BLaER1 (cell line): Measurements from ENCODE around the gene RPS6KA2.

Source experiments
- H3K27ac ChIP-seq: shearing (Covaris generic); formaldehyde crosslinking; 2 replicates; pipeline ENCODE4 v1.8.1; 2022
- H3K27me3 ChIP-seq: shearing (Covaris generic); formaldehyde crosslinking; 2 replicates; pipeline ENCODE4 v1.8.1; 2022
- H3K36me3 ChIP-seq: shearing (Covaris generic); formaldehyde crosslinking; 2 replicates; pipeline ENCODE4 v1.8.1; 2022
- H3K4me1 ChIP-seq: shearing (Covaris generic); formaldehyde crosslinking; 2 replicates; pipeline ENCODE4 v1.8.1; 2022
- H3K4me2 ChIP-seq: shearing (Covaris generic); formaldehyde crosslinking; 2 replicates; pipeline ENCODE4 v1.8.1; 2022
- H3K4me3 ChIP-seq: shearing (Covaris generic); formaldehyde crosslinking; 2 replicates; pipeline ENCODE4 v1.8.1; 2022
- H3K9ac ChIP-seq: shearing (Covaris generic); formaldehyde crosslinking; 2 replicates; pipeline ENCODE4 v1.8.1; 2022
- H3K9me3 ChIP-seq: shearing (Covaris generic); formaldehyde crosslinking; 2 replicates; pipeline ENCODE4 v1.8.1; 2022
- H4K20me1 ChIP-seq: shearing (Covaris generic); formaldehyde crosslinking; 2 replicates; pipeline ENCODE4 v1.8.1; 2022
- Cebpa-rat ChIP-seq: shearing (Covaris generic); IDR thresholded peaks from 2 replicates; pipeline ENCODE4 v1.8.1; 2022

RPS6KA2 gene

DNA sequence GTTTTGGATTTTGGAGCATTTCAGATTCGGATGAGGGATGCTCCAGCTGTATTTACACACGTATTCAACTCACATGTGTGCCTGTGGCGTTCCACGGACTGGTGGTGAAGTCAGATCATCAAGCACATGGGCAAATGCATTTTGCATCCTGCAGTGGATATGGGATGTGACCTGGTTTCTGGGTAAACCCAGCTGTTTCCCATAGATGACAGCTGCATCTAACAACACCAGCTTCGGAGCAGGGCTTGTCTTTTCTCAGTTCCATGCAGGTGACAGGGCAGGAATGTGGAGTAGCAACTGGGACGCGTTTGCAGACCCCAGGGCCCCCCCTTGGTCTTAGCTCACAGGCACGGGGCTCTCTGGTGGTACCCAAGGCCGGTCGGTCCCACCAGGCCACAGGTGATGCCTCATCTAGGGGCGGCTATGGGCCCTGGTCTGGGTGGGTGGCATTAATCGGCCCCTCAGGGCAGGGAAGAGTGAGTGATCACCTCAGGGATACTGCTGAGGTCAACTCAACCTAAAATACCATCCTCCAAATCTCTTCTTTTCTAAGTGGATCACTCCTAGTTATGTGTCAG is 123.8 kb downstream of the RPS6KA2 start:
- no peak overlapping the region for H3K9ac ChIP-seq
- no peak overlapping the region for H3K4me2 ChIP-seq
- no peak for TF ChIP-seq Cebpa-rat
- no peaks in the 10 kb centered on the region for H4K20me1 ChIP-seq
- H3K9me3 ChIP-seq = peaks cover 6% of the 10 kb centered on the region
- no peak overlapping the region for H3K4me3 ChIP-seq
- no peak overlapping the region for H3K27ac ChIP-seq
- no peaks in the 10 kb centered on the region for H3K27me3 ChIP-seq
- H3K36me3 ChIP-seq = peaks cover 6% of the 10 kb centered on the region; the same call in 1 of the 2 replicates
- H3K4me1 ChIP-seq = no peaks in the 10 kb centered on the region

DNA sequence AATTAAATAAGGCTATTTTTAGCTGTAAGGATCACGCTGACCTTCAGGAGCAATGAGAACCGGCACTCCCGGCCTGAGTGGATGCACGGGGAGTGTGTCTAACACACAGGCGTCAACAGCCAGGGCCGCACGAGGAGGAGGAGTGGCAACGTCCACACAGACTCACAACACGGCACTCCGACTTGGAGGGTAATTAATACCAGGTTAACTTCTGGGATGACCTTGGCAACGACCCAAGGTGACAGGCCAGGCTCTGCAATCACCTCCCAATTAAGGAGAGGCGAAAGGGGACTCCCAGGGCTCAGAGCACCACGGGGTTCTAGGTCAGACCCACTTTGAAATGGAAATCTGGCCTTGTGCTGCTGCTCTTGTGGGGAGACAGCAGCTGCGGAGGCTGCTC is 124.6 kb downstream of the RPS6KA2 start:
- Histone ChIP-seq H3K9me3 (peaks cover 10% of the 10 kb centered on the region), H3K4me2 (no peak overlapping the region), H3K4me1 (no peaks in the 10 kb centered on the region), H4K20me1 (no peaks in the 10 kb centered on the region), H3K27ac (no peak overlapping the region), H3K27me3 (no peaks in the 10 kb centered on the region), H3K36me3 (peaks cover 7% of the 10 kb centered on the region; the same call in 1 of the 2 replicates), H3K9ac (no peak overlapping the region), H3K4me3 (no peak overlapping the region)
- no peak for TF ChIP-seq Cebpa-rat

DNA sequence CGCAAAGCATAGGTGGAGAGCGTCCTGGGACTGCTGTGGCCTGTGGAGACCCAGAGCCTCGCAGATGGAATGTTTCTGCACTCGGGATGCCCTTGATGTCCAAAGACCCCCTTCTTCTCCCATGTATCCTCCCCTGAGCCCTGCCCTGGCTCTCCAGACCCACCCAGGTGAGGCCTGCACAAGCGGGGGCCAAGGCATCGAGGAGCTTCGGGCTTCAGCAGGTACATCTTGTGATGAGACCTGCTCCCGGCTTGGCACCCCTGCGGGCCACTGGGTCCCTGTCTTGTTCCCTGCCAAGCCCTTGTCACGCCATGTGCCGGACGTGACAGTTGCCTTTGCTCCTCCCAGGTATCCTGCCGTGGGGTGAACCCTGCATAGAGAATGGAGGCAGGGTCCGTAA is 125.8 kb downstream of the RPS6KA2 start:
- Histone ChIP-seq H4K20me1 (no peaks in the 10 kb centered on the region), H3K4me3 (no peak overlapping the region), H3K36me3 (peaks cover 7% of the 10 kb centered on the region; the same call in 1 of the 2 replicates), H3K9ac (no peak overlapping the region), H3K9me3 (peaks cover 10% of the 10 kb centered on the region), H3K4me2 (no peak overlapping the region), H3K27ac (no peak overlapping the region), H3K4me1 (no peaks in the 10 kb centered on the region), H3K27me3 (no peaks in the 10 kb centered on the region)
- TF ChIP-seq Cebpa-rat = no peak

DNA sequence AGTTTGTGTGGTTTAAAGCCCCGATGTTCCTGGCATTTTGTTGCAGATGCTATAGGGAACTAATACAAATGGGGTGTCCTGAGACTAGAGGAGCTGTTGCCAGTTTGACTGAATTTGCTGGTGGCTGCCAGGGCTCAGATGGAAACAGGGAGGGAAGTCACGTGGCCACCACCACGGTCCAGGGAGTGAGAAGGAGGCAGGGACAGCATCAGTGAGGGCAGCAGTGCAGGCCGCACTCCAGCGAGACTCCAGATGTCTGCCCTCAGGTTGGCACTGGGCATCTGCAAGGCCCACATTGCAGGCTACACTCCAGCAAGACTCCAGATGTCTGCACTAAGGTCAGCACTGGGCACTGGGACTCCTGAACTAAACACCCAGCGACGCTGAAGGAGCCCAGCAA is 126.8 kb downstream of the RPS6KA2 start:
- no peak overlapping the region for H3K9ac ChIP-seq
- peaks cover 10% of the 10 kb centered on the region for H3K9me3 ChIP-seq
- peaks cover 7% of the 10 kb centered on the region; the same call in 1 of the 2 replicates for H3K36me3 ChIP-seq
- no peak overlapping the region for H3K4me3 ChIP-seq
- no peak overlapping the region for H3K27ac ChIP-seq
- TF ChIP-seq Cebpa-rat = no peak
- no peaks in the 10 kb centered on the region for H3K4me1 ChIP-seq
- H4K20me1 ChIP-seq = no peaks in the 10 kb centered on the region
- H3K27me3 ChIP-seq = no peaks in the 10 kb centered on the region
- no peak overlapping the region for H3K4me2 ChIP-seq

DNA sequence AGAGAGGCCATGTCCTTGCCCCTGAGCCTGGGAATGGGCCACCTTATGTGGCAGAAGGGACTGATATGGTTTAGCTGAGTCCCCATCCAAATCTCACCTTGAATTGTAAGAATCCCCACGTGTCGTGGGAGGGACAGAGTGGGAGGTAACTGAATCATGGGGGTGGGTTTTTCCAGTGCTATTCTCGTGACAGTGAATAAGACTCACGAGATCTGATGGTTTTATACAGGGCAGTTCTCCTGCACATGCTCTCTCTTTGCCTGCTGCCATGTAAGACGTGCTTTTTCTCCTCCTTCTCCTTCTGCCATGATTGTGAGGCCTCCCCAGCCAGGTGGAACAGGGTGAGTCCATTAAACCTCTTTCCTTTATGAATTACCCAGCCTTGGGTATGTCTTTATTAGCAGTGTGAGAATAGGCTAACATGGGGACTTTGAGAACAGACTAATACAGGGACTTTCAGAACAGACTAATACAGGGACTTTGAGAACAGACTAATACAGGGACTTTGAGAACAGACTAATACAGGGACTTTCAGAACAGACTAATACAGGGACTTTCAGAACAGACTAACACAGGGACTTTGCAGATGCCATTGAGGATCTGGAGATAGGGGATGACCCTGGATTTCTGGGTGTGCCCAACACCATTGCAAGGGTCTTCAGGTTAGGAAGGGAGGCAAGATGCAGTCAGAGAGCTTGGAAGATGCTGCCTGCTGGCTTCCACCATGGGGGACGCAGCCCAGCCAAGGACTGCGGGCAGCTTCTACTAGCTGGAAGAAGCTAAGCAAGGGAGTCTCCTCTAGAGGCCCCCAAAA is 127.5 kb downstream of the RPS6KA2 start:
- Histone ChIP-seq H4K20me1 (no peaks in the 10 kb centered on the region), H3K4me1 (no peaks in the 10 kb centered on the region), H3K4me3 (no peak overlapping the region), H3K9me3 (peaks cover 10% of the 10 kb centered on the region), H3K36me3 (peaks cover 7% of the 10 kb centered on the region; the same call in 1 of the 2 replicates), H3K9ac (no peak overlapping the region), H3K27me3 (no peaks in the 10 kb centered on the region), H3K4me2 (no peak overlapping the region), H3K27ac (no peak overlapping the region)
- TF ChIP-seq Cebpa-rat = no peak

DNA sequence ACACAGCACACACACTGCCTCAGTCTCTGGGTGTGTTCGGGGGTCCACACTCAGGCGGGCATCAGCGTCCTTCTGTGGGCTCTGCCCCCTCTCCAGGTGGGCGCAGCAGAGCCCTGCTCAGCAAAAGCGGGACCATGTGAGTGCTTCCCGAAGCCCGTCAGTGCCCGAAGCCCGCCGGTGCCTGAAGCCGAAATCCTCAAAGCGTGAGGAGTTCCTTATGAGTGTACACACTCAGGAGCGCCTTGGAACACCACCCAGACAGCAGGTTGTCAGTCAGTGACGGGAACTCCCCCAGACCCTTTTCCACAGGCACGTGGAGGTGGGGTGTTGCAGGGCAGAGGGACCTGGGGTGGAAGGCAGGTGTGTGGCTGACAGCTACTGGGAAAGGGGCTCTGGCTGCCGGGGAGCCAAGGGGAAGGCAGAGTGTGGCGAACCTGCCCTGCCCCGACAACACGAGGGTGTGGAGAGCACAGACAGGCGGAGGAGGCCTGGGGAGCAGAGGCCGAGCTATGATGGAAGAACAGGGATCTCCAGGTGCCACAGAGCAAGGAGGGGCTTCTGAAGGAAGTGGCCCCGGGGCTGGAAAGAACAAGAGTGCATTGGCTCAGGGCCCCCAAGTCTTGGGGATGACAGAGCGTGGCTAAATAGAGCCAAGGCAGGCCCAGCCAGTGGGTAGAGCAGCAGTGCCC is 128.2 kb downstream of the RPS6KA2 start:
- H3K27ac ChIP-seq = no peak overlapping the region
- H3K4me1 ChIP-seq = no peaks in the 10 kb centered on the region
- H3K27me3 ChIP-seq = no peaks in the 10 kb centered on the region
- H3K9me3 ChIP-seq = peaks cover 10% of the 10 kb centered on the region
- TF ChIP-seq Cebpa-rat = no peak
- no peaks in the 10 kb centered on the region for H4K20me1 ChIP-seq
- H3K9ac ChIP-seq = no peak overlapping the region
- H3K36me3 ChIP-seq = peaks cover 7% of the 10 kb centered on the region; the same call in 1 of the 2 replicates
- H3K4me2 ChIP-seq = no peak overlapping the region
- H3K4me3 ChIP-seq = no peak overlapping the region

DNA sequence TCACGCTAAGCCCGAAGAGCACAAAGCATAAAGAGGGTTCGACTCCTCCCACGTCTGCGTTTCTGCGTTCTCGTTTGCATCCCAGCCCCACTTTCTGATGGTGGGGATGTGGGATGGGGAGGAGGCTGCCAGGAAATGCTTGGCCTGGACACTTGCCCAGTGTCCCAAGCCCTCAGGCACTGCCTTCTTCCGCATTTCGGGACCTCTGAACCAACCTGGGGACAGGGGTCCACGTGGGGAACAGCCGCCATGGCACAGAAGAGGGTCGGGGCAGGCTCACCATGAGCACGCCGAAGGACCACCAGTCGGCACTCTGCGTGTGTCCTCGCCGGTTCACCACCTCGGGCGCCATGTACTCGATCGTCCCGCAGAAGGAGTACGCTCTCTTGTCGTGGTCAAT is 128.8 kb downstream of the RPS6KA2 start:
- Histone ChIP-seq H4K20me1 (no peaks in the 10 kb centered on the region), H3K4me3 (no peak overlapping the region), H3K27ac (no peak overlapping the region), H3K36me3 (peaks cover 7% of the 10 kb centered on the region; the same call in 1 of the 2 replicates), H3K9ac (no peak overlapping the region), H3K9me3 (peaks cover 10% of the 10 kb centered on the region), H3K4me1 (peaks cover 4% of the 10 kb centered on the region), H3K27me3 (no peaks in the 10 kb centered on the region), H3K4me2 (no peak overlapping the region)
- TF ChIP-seq Cebpa-rat = no peak

DNA sequence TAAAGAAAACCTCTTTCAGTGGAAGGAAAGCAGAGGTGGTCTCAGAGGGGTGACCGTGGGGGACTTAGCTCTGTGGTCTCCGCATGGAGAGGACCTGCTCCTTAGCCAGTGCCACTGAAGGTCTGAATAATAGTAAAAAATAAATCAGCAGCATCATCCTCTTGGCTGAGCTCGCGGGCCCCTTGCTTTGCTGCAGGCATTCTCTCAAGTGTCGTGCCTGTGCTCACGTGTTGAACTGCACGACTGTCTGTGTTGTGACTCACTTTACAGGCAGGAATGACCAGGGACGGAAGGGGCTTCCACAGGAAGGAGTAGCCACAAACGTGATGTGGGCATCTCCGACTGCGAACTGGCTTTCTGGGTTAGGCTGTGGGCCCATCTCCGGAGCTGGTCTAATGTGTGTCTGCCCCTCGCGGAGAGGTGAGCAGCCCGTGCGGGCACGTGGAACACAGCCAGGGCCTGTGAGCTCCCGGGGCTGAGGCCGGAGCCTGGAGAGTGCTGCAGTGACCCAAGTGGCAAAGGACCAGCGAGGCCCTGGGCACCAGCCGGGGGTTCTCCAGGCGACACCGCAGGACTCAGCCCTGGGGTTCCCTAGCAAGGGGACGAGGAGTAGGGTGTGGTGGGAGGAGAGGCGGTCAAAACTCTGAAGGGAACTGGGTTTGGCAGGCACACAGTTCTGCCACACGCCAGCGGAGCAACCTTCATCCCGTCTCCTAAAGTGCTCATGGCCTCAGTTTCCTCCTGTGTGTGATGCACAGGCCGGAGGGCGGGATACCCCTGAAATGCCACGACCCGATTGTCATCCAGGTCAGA is 129.8 kb downstream of the RPS6KA2 start:
- peaks cover 14% of the 10 kb centered on the region for H3K4me1 ChIP-seq
- no peak overlapping the region for H3K27ac ChIP-seq
- no peak overlapping the region for H3K9ac ChIP-seq
- H3K36me3 ChIP-seq = peaks cover 7% of the 10 kb centered on the region; the same call in 1 of the 2 replicates
- no peaks in the 10 kb centered on the region for H3K27me3 ChIP-seq
- peaks cover 10% of the 10 kb centered on the region for H3K9me3 ChIP-seq
- H3K4me3 ChIP-seq = no peak overlapping the region
- H3K4me2 ChIP-seq = no peak overlapping the region
- H4K20me1 ChIP-seq = no peaks in the 10 kb centered on the region
- TF ChIP-seq Cebpa-rat = no peak

DNA sequence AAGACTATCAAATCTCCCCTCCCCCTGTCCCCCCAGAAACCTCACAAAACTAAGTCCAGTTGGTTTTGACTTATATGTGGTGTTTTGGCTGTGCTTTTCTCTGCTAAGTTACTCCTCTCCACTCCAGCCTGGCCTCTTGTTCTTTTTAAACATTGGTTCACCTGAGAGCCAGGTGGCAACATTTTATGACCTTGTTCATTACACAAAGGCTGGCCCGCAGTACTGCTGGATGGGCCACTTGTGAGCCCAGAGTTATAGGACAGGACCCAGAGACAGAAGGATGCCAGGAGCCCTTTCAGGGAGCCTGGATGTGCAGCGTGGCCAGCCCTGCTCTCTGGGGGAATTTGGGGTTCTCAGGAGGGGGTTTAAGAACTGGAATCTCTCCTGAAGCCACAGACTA is 130.6 kb downstream of the RPS6KA2 start:
- H3K27ac ChIP-seq = no peak overlapping the region

More for the DNA sequence above, 130.6 kb downstream of the RPS6KA2 start:
- H3K4me3 ChIP-seq = no peak overlapping the region
- no peaks in the 10 kb centered on the region for H4K20me1 ChIP-seq
- no peak overlapping the region for H3K4me2 ChIP-seq
- no peak overlapping the region for H3K9ac ChIP-seq
- peaks cover 22% of the 10 kb centered on the region for H3K4me1 ChIP-seq
- H3K9me3 ChIP-seq = peaks cover 10% of the 10 kb centered on the region
- H3K36me3 ChIP-seq = peaks cover 7% of the 10 kb centered on the region; the same call in 1 of the 2 replicates
- no peaks in the 10 kb centered on the region for H3K27me3 ChIP-seq
- no peak for TF ChIP-seq Cebpa-rat
